PC-3 (cell line): ENCODE measurements around the gene NR5A1.

Experiments
- CTCF ChIP-seq: fragments of 300-600 bp; sonication (generic); conservative IDR thresholded peaks from 2 replicates; pipeline ENCODE4 v1.5.1; 2017; ENCODE audit warnings: antibody characterized with exemption, low read depth, mild to moderate bottlenecking, low read length
- EZH2 ChIP-seq: fragments of 300-600 bp; sonication (generic); IDR thresholded peaks from one replicate; pipeline ENCODE4 v1.6.1; 2017; ENCODE audit warnings: antibody characterized with exemption, mild to moderate bottlenecking, low read length; ENCODE audit not compliant: unreplicated experiment

- TF ChIP-seq CTCF (no peak), EZH2 (no peak)
These were observed 9.2 kb downstream of the NR5A1 start for GRCh38 chr9:124498040-124498439.
